Measurements from ENCODE around the gene SIPA1L2.

Gene SIPA1L2

GRCh38 chr1:232675898-232676297, 46.0 kb upstream of the SIPA1L2 start:
- no peak overlapping the region for H4K8ac ChIP-seq (ENCODE audit: low read length)
- no peaks in the 10 kb centered on the region for H3K9me3 ChIP-seq (ENCODE audit: control insufficient read depth, low read length)
- H3K4me2 ChIP-seq (ENCODE audit: low read length, poor library complexity, severe bottlenecking), result no peak overlapping the region
- WGBS, result 80% methylated on average over 1 of the region's 1 CpG
- H2BK5ac ChIP-seq (ENCODE audit: low read depth, low read length, poor library complexity, severe bottlenecking), result no peak overlapping the region
- no peak overlapping the region for H3K27ac ChIP-seq (ENCODE audit: low read length, poor library complexity, severe bottlenecking)
- H3K23ac ChIP-seq (ENCODE audit: low read length in 2 of 2), result no peak overlapping the region
- H2BK12ac ChIP-seq (ENCODE audit: low read length in 2 of 2), result no peak overlapping the region
- no peak overlapping the region for H3K4ac ChIP-seq (ENCODE audit: low read depth in 1 of 2, low read length in 2 of 2)
- no peak overlapping the region for H4K91ac ChIP-seq (ENCODE audit: low read length)
- H3K36me3 ChIP-seq (ENCODE audit: control insufficient read depth in 1 of 2, insufficient read depth in 2 of 2, low read depth in 1 of 2, low read length in 2 of 2), result no peaks in the 10 kb centered on the region
- no peaks in the 10 kb centered on the region for H3K27me3 ChIP-seq (ENCODE audit: control insufficient read depth in 1 of 2, insufficient read depth in 1 of 2, low read length in 2 of 2)
- H3K79me1 ChIP-seq (replicated peaks; ENCODE audit: low read length, poor library complexity, severe bottlenecking), result no peaks in the 10 kb centered on the region
- H3K4me1 ChIP-seq (ENCODE audit: control insufficient read depth, insufficient read depth, low read depth, low read length), result no peaks in the 10 kb centered on the region
- no peak overlapping the region for H3K9ac ChIP-seq (ENCODE audit: low read length)
- H2BK15ac ChIP-seq (ENCODE audit: low read depth, poor library complexity, severe bottlenecking), result no peak overlapping the region
- H3K14ac ChIP-seq (ENCODE audit: low read length in 2 of 2), result no peak overlapping the region
- H2BK120ac ChIP-seq (ENCODE audit: low read depth, low read length), result no peak overlapping the region
- H2AK5ac ChIP-seq (ENCODE audit: low read length, severe bottlenecking), result no peak overlapping the region
- DNase-seq, result no peak
- H3K4me3 ChIP-seq (ENCODE audit: insufficient read depth in 1 of 2, low read depth in 1 of 2, low read length in 2 of 2), result no peak overlapping the region
- no peak overlapping the region for H2AFZ ChIP-seq (ENCODE audit: low read depth, low read length)
- H3K18ac ChIP-seq (ENCODE audit: low read depth in 1 of 2, low read length in 2 of 2), result no peak overlapping the region

- no peak overlapping the region for H3K18ac ChIP-seq (ENCODE audit: low read depth in 1 of 2, low read length in 2 of 2)
- H3K9ac ChIP-seq (ENCODE audit: low read length), result no peak overlapping the region
- H3K36me3 ChIP-seq (ENCODE audit: control insufficient read depth in 1 of 2, insufficient read depth in 2 of 2, low read depth in 1 of 2, low read length in 2 of 2), result no peaks in the 10 kb centered on the region
- H3K4me1 ChIP-seq (ENCODE audit: control insufficient read depth, insufficient read depth, low read depth, low read length), result no peaks in the 10 kb centered on the region
- no peak overlapping the region for H4K8ac ChIP-seq (ENCODE audit: low read length)
- H3K4ac ChIP-seq (ENCODE audit: low read depth in 1 of 2, low read length in 2 of 2), result peak overlapping the region in 1 of 2 experiments; percentile 32
- H3K14ac ChIP-seq (ENCODE audit: low read length in 2 of 2), result no peak overlapping the region
- no peak overlapping the region for H3K27ac ChIP-seq (ENCODE audit: low read length, poor library complexity, severe bottlenecking)
- H3K27me3 ChIP-seq (ENCODE audit: control insufficient read depth in 1 of 2, insufficient read depth in 1 of 2, low read length in 2 of 2), result no peaks in the 10 kb centered on the region
- DNase-seq, result no peak
- H2AFZ ChIP-seq (ENCODE audit: low read depth, low read length), result no peak overlapping the region
- H2BK5ac ChIP-seq (ENCODE audit: low read depth, low read length, poor library complexity, severe bottlenecking), result no peak overlapping the region
- no peak overlapping the region for H3K4me3 ChIP-seq (ENCODE audit: insufficient read depth in 1 of 2, low read depth in 1 of 2, low read length in 2 of 2)
- no peaks in the 10 kb centered on the region for H3K9me3 ChIP-seq (ENCODE audit: control insufficient read depth, low read length)
- no peak overlapping the region for H3K4me2 ChIP-seq (ENCODE audit: low read length, poor library complexity, severe bottlenecking)
- H3K79me1 ChIP-seq (replicated peaks; ENCODE audit: low read length, poor library complexity, severe bottlenecking), result no peaks in the 10 kb centered on the region
- H2BK15ac ChIP-seq (ENCODE audit: low read depth, poor library complexity, severe bottlenecking), result no peak overlapping the region
- WGBS, result 73% methylated on average over 5 of the region's 5 CpGs
- no peak overlapping the region for H3K23ac ChIP-seq (ENCODE audit: low read length in 2 of 2)
- H4K91ac ChIP-seq (ENCODE audit: low read length), result no peak overlapping the region
- H2BK12ac ChIP-seq (ENCODE audit: low read length in 2 of 2), result no peak overlapping the region
- H2AK5ac ChIP-seq (ENCODE audit: low read length, severe bottlenecking), result no peak overlapping the region
- no peak overlapping the region for H2BK120ac ChIP-seq (ENCODE audit: low read depth, low read length)
Observed at GRCh38 chr1:232675260-232675659, 45.3 kb upstream of the SIPA1L2 start.

GRCh38 chr1:232673256-232673655, 43.3 kb upstream of the SIPA1L2 start:
- Histone ChIP-seq H4K91ac (ENCODE audit: low read length) (no peak overlapping the region), H3K4ac (ENCODE audit: low read depth in 1 of 2, low read length in 2 of 2) (no peak overlapping the region), H3K14ac (ENCODE audit: low read length in 2 of 2) (no peak overlapping the region), H2BK15ac (ENCODE audit: low read depth, poor library complexity, severe bottlenecking) (no peak overlapping the region), H3K27ac (ENCODE audit: low read length, poor library complexity, severe bottlenecking) (no peak overlapping the region), H3K4me3 (ENCODE audit: insufficient read depth in 1 of 2, low read depth in 1 of 2, low read length in 2 of 2) (no peak overlapping the region), H2BK120ac (ENCODE audit: low read depth, low read length) (no peak overlapping the region), H3K4me1 (ENCODE audit: control insufficient read depth, insufficient read depth, low read depth, low read length) (no peaks in the 10 kb centered on the region), H3K27me3 (ENCODE audit: control insufficient read depth in 1 of 2, insufficient read depth in 1 of 2, low read length in 2 of 2) (no peaks in the 10 kb centered on the region), H2BK12ac (ENCODE audit: low read length in 2 of 2) (no peak overlapping the region), H4K8ac (ENCODE audit: low read length) (no peak overlapping the region), H3K9ac (ENCODE audit: low read length) (no peak overlapping the region), H3K18ac (ENCODE audit: low read depth in 1 of 2, low read length in 2 of 2) (no peak overlapping the region), H2BK5ac (ENCODE audit: low read depth, low read length, poor library complexity, severe bottlenecking) (no peak overlapping the region), H2AFZ (ENCODE audit: low read depth, low read length) (no peak overlapping the region), H2AK5ac (ENCODE audit: low read length, severe bottlenecking) (no peak overlapping the region), H3K23ac (ENCODE audit: low read length in 2 of 2) (no peak overlapping the region), H3K79me1 (replicated peaks; ENCODE audit: low read length, poor library complexity, severe bottlenecking) (no peaks in the 10 kb centered on the region), H3K9me3 (ENCODE audit: control insufficient read depth, low read length) (no peaks in the 10 kb centered on the region), H3K36me3 (ENCODE audit: control insufficient read depth in 1 of 2, insufficient read depth in 2 of 2, low read depth in 1 of 2, low read length in 2 of 2) (no peaks in the 10 kb centered on the region), H3K4me2 (ENCODE audit: low read length, poor library complexity, severe bottlenecking) (no peak overlapping the region)
- 94% methylated on average over 6 of the region's 6 CpGs for WGBS
- no peak for DNase-seq

GRCh38 chr1:232669981-232670747, 40.2 kb upstream of the SIPA1L2 start:
- Histone ChIP-seq H2AFZ (ENCODE audit: low read depth, low read length) (no peak overlapping the region), H2BK120ac (ENCODE audit: low read depth, low read length) (no peak overlapping the region), H3K4me2 (ENCODE audit: low read length, poor library complexity, severe bottlenecking) (no peak overlapping the region), H3K4ac (ENCODE audit: low read depth in 1 of 2, low read length in 2 of 2) (no peak overlapping the region), H3K79me1 (replicated peaks; ENCODE audit: low read length, poor library complexity, severe bottlenecking) (no peaks in the 10 kb centered on the region), H3K36me3 (ENCODE audit: control insufficient read depth in 1 of 2, insufficient read depth in 2 of 2, low read depth in 1 of 2, low read length in 2 of 2) (no peaks in the 10 kb centered on the region), H2BK5ac (ENCODE audit: low read depth, low read length, poor library complexity, severe bottlenecking) (no peak overlapping the region), H3K27ac (ENCODE audit: low read length, poor library complexity, severe bottlenecking) (no peak overlapping the region), H4K8ac (ENCODE audit: low read length) (no peak overlapping the region), H3K4me3 (ENCODE audit: insufficient read depth in 1 of 2, low read depth in 1 of 2, low read length in 2 of 2) (no peak overlapping the region), H3K14ac (ENCODE audit: low read length in 2 of 2) (no peak overlapping the region), H3K9me3 (ENCODE audit: control insufficient read depth, low read length) (no peaks in the 10 kb centered on the region), H3K23ac (ENCODE audit: low read length in 2 of 2) (no peak overlapping the region), H3K27me3 (ENCODE audit: control insufficient read depth in 1 of 2, insufficient read depth in 1 of 2, low read length in 2 of 2) (no peaks in the 10 kb centered on the region), H3K18ac (ENCODE audit: low read depth in 1 of 2, low read length in 2 of 2) (no peak overlapping the region), H2BK15ac (ENCODE audit: low read depth, poor library complexity, severe bottlenecking) (no peak overlapping the region), H3K4me1 (ENCODE audit: control insufficient read depth, insufficient read depth, low read depth, low read length) (no peaks in the 10 kb centered on the region), H4K91ac (ENCODE audit: low read length) (no peak overlapping the region), H2AK5ac (ENCODE audit: low read length, severe bottlenecking) (no peak overlapping the region), H3K9ac (ENCODE audit: low read length) (no peak overlapping the region), H2BK12ac (ENCODE audit: low read length in 2 of 2) (no peak overlapping the region)
- no peak for DNase-seq
- 90% methylated on average over 11 of the region's 11 CpGs for WGBS

Measured in mesenchymal stem cell (in vitro differentiated cells and primary cell).